H9 (cell line): Measurements from ENCODE around the gene TTC23. TPM values are rescaled to one million over a fixed set of nuclear protein-coding genes. Genes with fewer than 3 reads are reported as not detected.
A peak's percentile ranks its signal among the peaks of the same experiment; 100 is the strongest.

Experiments
- DNase-seq: peaks from one replicate; pipeline ENCODE4 v3.0.0-alpha.2; 2017
- H2AFZ ChIP-seq: one replicate; pipeline ENCODE4 v1.6.1; 2013; ENCODE audit warnings: mild to moderate bottlenecking, low read length, control low read depth, moderate library complexity
- H2AK5ac ChIP-seq: 2 replicates; pipeline ENCODE4 v1.6.1; 2013; ENCODE audit warnings: low read length, control low read depth, mixed read lengths; ENCODE audit not compliant: insufficient read length
- H2BK120ac ChIP-seq: one replicate; pipeline ENCODE4 v1.6.1; 2013; ENCODE audit warnings: low read depth, mild to moderate bottlenecking, low read length, control low read depth, inconsistent platforms; ENCODE audit not compliant: poor library complexity, severe bottlenecking
- H2BK12ac ChIP-seq: 2 replicates; pipeline ENCODE4 v1.6.1; 2013; ENCODE audit warnings: low read length, control low read depth, mixed read lengths, low read depth; ENCODE audit not compliant: insufficient read length
- H2BK15ac ChIP-seq: 2 replicates; pipeline ENCODE4 v1.6.1; 2013; ENCODE audit warnings: low read depth, low read length, control low read depth
- H2BK20ac ChIP-seq: one replicate; pipeline ENCODE4 v1.6.1; 2013; ENCODE audit warnings: low read depth, mild to moderate bottlenecking, low read length, control low read depth, inconsistent platforms; ENCODE audit not compliant: poor library complexity, severe bottlenecking
- H2BK5ac ChIP-seq: 2 replicates; pipeline ENCODE4 v1.6.1; 2013; ENCODE audit warnings: low read length, control low read depth, mixed read lengths; ENCODE audit not compliant: insufficient read length
- H3K14ac ChIP-seq: 2 replicates; pipeline ENCODE4 v1.6.1; 2013; ENCODE audit warnings: low read length, control low read depth; ENCODE audit not compliant: insufficient read depth
- H3K18ac ChIP-seq: 2 replicates; pipeline ENCODE4 v1.6.1; 2013; ENCODE audit warnings: low read depth, mild to moderate bottlenecking, mixed read lengths, low read length, control low read depth; ENCODE audit not compliant: insufficient read length
- H3K23ac ChIP-seq: 2 replicates; pipeline ENCODE4 v1.6.1; 2013; ENCODE audit warnings: low read length, control low read depth, mixed read lengths, low read depth; ENCODE audit not compliant: insufficient read length
- H3K23me2 ChIP-seq: 2 replicates; pipeline ENCODE4 v1.6.1; 2013; ENCODE audit warnings: low read depth, mild to moderate bottlenecking, mixed read lengths, low read length, control low read depth; ENCODE audit not compliant: insufficient read length, poor library complexity, severe bottlenecking
- H3K27ac ChIP-seq: 2 replicates; pipeline ENCODE4 v1.5.1; 2013; ENCODE audit warnings: low read length, control low read depth, mixed read lengths, low read depth; ENCODE audit not compliant: insufficient read length
- H3K27me3 ChIP-seq: 2 replicates; pipeline ENCODE4 v1.6.1; 2013; ENCODE audit warnings: low read length, control low read depth, inconsistent platforms; ENCODE audit not compliant: insufficient read depth
- H3K4ac ChIP-seq: 2 replicates; pipeline ENCODE4 v1.6.1; 2013; ENCODE audit warnings: low read depth, mild to moderate bottlenecking, control low read depth, inconsistent platforms, low read length, moderate library complexity
- H3K4me1 ChIP-seq: 2 replicates; pipeline ENCODE4 v1.6.1; 2013; ENCODE audit warnings: low read length, control low read depth, inconsistent platforms; ENCODE audit not compliant: insufficient read depth
- H3K4me2 ChIP-seq: 2 replicates; pipeline ENCODE4 v1.6.1; 2013; ENCODE audit warnings: low read length, control low read depth, mixed read lengths; ENCODE audit not compliant: insufficient read length, insufficient read depth
- H3K56ac ChIP-seq: 2 replicates; pipeline ENCODE4 v1.6.1; 2013; ENCODE audit warnings: low read depth, mild to moderate bottlenecking, mixed read lengths, low read length, control low read depth; ENCODE audit not compliant: insufficient read length
- H3K79me1 ChIP-seq: 2 replicates; pipeline ENCODE4 v1.6.1; 2013; ENCODE audit warnings: low read depth, mild to moderate bottlenecking, moderate library complexity, low read length, control low read depth, inconsistent platforms; ENCODE audit not compliant: insufficient read depth, poor library complexity, severe bottlenecking
- H3K79me2 ChIP-seq: 2 replicates; pipeline ENCODE4 v1.6.1; 2013; ENCODE audit warnings: low read length, control low read depth, inconsistent platforms; ENCODE audit not compliant: insufficient read depth
- H3K9ac ChIP-seq: 2 replicates; pipeline ENCODE4 v1.6.1; 2013; ENCODE audit warnings: low read length, control low read depth, mixed read lengths; ENCODE audit not compliant: insufficient read length; ENCODE audit errors: extremely low read depth
- H3K9me3 ChIP-seq: one replicate; pipeline ENCODE4 v1.6.1; 2013; ENCODE audit warnings: low read depth, low read length, inconsistent platforms; ENCODE audit not compliant: control insufficient read depth
- H3T11ph ChIP-seq: one replicate; pipeline ENCODE4 v1.6.1; 2013; ENCODE audit warnings: mild to moderate bottlenecking, low read length, control low read depth, inconsistent platforms
- H4K20me1 ChIP-seq: one replicate; pipeline ENCODE4 v1.6.1; 2013; ENCODE audit not compliant: control insufficient read depth, insufficient read length, insufficient read depth
- H4K5ac ChIP-seq: 2 replicates; pipeline ENCODE4 v1.6.1; 2013; ENCODE audit warnings: low read depth, mild to moderate bottlenecking, mixed read lengths, low read length, control low read depth; ENCODE audit not compliant: insufficient read length
- H4K8ac ChIP-seq: replicated peaks from 2 replicates; pipeline ENCODE4 v1.6.1; 2013; ENCODE audit warnings: low read length, control low read depth, mixed read lengths, low read depth; ENCODE audit not compliant: insufficient read length
- H4K91ac ChIP-seq: 2 replicates; pipeline ENCODE4 v1.6.1; 2013; ENCODE audit warnings: low read depth, mild to moderate bottlenecking, moderate library complexity, mixed read lengths, low read length, control low read depth; ENCODE audit not compliant: insufficient read length
- H3K27ac Mint-ChIP-seq, 3 experiments: 2 replicates in 2 of 3; 3 replicates in 1 of 3; pipeline ENCODE4 v1.8.0; 2020 to 2021; ENCODE audit warnings: mixed read lengths in 3 of 3, mild to moderate bottlenecking in 1 of 3, moderate library complexity in 1 of 3
- H3K27me3 Mint-ChIP-seq: 2 replicates; pipeline ENCODE4 v1.8.0; 2021; ENCODE audit warnings: low read depth, mild to moderate bottlenecking, moderate library complexity, mixed read lengths
- H3K36me3 Mint-ChIP-seq, 3 experiments: 2 replicates in 2 of 3; 3 replicates in 1 of 3; pipeline ENCODE4 v1.8.0; 2020 to 2021; ENCODE audit warnings: low read depth in 3 of 3, mixed read lengths in 3 of 3; ENCODE audit not compliant: insufficient read depth in 1 of 3
- H3K4me1 Mint-ChIP-seq, 2 experiments: 2 replicates each; pipeline ENCODE4 v1.8.0; 2020; ENCODE audit warnings: mixed read lengths in 2 of 2
- H3K4me3 Mint-ChIP-seq, 2 experiments: 2 replicates in 1 of 2; 3 replicates in 1 of 2; pipeline ENCODE4 v1.8.0; 2020 to 2021; ENCODE audit warnings: mild to moderate bottlenecking in 2 of 2, mixed read lengths in 2 of 2, moderate library complexity in 1 of 2
- H3K9me3 Mint-ChIP-seq, 2 experiments: 2 replicates in 1 of 2; 3 replicates in 1 of 2; pipeline ENCODE4 v1.8.0; 2020; ENCODE audit warnings: mild to moderate bottlenecking in 2 of 2, mixed read lengths in 2 of 2, moderate library complexity in 1 of 2
- CTCF ChIP-seq: fragments of 200-600 bp; sonication (generic); conservative IDR thresholded peaks from 3 replicates; pipeline ENCODE4 v1.8.0; 2021; ENCODE audit warnings: antibody characterized with exemption, mild to moderate bottlenecking
- WGBS: extraction: QIAGEN DNeasy Blood & Tissue Kit; methylation state at CpG from one replicate; pipeline ENCODE4 v1.1.7; 2013; ENCODE audit warnings: missing lambda C conversion rate, low lambda C conversion rate, mixed read lengths; ENCODE audit not compliant: insufficient read length; ENCODE audit errors: extremely low coverage; 5-methylcytosine and 5-hydroxymethylcytosine counted together
- total RNA-seq: library from RNA; stranded (reverse); gene quantifications from 2 replicates; pipeline ENCODE4 v1.2.1, GENCODE V29; 2021

Gene TTC23
- total RNA-seq, 1 experiment from 2014 or later, result 14.3 TPM

DNA sequence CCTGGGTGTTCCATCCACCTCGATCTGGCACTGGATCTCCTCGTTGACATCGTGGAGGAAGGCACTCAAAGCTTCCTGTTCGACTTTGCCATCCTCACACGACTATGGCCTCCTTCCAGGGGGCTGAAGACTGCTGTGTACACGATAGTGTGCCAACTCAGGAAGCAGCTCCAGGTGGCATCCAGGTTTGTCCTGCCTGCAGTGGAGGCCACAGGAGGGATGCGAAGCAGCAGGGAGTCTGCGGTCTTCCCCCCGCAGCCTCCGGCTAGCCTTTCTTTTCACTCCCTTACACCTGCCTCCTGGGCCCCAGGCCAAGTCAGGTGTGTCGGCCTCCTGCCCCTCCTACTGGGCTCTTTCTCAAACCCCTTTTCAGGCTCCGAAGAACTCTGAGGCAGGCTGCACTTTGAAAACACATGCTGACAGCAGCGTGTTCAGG, 112.3 kb downstream of the TTC23 start:
- DNase-seq, result peak; percentile 37
- H3K36me3 Mint-ChIP-seq, result peaks cover 8 to 20% (median 11%) of the 10 kb centered on the region in 3 experiments; a peak in 6 of 7 replicates
- no peak for TF ChIP-seq CTCF

More for the DNA sequence above, 112.3 kb downstream of the TTC23 start:
- H3K79me1 ChIP-seq, result no peaks in the 10 kb centered on the region
- no peak overlapping the region for H3T11ph ChIP-seq
- peaks cover 6% of the 10 kb centered on the region; the same call in 1 of the 2 replicates for H3K4me1 ChIP-seq
- no CpG with 5 or more reads among the region's 13 CpGs for WGBS
- H2BK12ac ChIP-seq, result no peak overlapping the region
- H4K20me1 ChIP-seq, result no peaks in the 10 kb centered on the region
- no peak overlapping the region for H4K5ac ChIP-seq
- H3K56ac ChIP-seq, result no peak overlapping the region
- H3K4ac ChIP-seq, result no peak overlapping the region
- no peak overlapping the region; a peak in 1 of 5 replicates for H3K4me3 Mint-ChIP-seq
- H4K91ac ChIP-seq, result no peak overlapping the region
- no peak overlapping the region for H3K27ac ChIP-seq
- H2BK15ac ChIP-seq, result no peak overlapping the region
- no peaks in the 10 kb centered on the region for H3K23me2 ChIP-seq
- no peaks in the 10 kb centered on the region for H3K27me3 ChIP-seq
- no peak overlapping the region for H2BK5ac ChIP-seq
- H3K27me3 Mint-ChIP-seq, result no peaks in the 10 kb centered on the region
- H3K18ac ChIP-seq, result no peak overlapping the region
- H2AFZ ChIP-seq, result no peak overlapping the region
- H3K14ac ChIP-seq, result no peak overlapping the region
- H2BK20ac ChIP-seq, result no peak overlapping the region
- no peak overlapping the region for H3K23ac ChIP-seq
- no peak overlapping the region for H4K8ac ChIP-seq
- no peaks in the 10 kb centered on the region for H3K9me3 ChIP-seq
- H3K4me2 ChIP-seq, result no peak overlapping the region
- H3K27ac Mint-ChIP-seq, result no peak overlapping the region
- H3K9ac ChIP-seq, result no peak overlapping the region
- H2AK5ac ChIP-seq, result no peak overlapping the region
- H3K9me3 Mint-ChIP-seq, result no peaks in the 10 kb centered on the region
- no peak overlapping the region for H2BK120ac ChIP-seq
- peaks cover 24 to 37% of the 10 kb centered on the region in 2 experiments for H3K4me1 Mint-ChIP-seq
- no peaks in the 10 kb centered on the region for H3K79me2 ChIP-seq
